ENCODE results near the gene TBC1D13.
"Not testable (repeated sequence)": the region's sequence is repeated elsewhere in the genome, so short reads cannot be mapped to it uniquely, and the experiment has no call there.

TBC1D13 gene, protein sequence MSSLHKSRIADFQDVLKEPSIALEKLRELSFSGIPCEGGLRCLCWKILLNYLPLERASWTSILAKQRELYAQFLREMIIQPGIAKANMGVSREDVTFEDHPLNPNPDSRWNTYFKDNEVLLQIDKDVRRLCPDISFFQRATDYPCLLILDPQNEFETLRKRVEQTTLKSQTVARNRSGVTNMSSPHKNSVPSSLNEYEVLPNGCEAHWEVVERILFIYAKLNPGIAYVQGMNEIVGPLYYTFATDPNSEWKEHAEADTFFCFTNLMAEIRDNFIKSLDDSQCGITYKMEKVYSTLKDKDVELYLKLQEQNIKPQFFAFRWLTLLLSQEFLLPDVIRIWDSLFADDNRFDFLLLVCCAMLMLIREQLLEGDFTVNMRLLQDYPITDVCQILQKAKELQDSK

DNA sequence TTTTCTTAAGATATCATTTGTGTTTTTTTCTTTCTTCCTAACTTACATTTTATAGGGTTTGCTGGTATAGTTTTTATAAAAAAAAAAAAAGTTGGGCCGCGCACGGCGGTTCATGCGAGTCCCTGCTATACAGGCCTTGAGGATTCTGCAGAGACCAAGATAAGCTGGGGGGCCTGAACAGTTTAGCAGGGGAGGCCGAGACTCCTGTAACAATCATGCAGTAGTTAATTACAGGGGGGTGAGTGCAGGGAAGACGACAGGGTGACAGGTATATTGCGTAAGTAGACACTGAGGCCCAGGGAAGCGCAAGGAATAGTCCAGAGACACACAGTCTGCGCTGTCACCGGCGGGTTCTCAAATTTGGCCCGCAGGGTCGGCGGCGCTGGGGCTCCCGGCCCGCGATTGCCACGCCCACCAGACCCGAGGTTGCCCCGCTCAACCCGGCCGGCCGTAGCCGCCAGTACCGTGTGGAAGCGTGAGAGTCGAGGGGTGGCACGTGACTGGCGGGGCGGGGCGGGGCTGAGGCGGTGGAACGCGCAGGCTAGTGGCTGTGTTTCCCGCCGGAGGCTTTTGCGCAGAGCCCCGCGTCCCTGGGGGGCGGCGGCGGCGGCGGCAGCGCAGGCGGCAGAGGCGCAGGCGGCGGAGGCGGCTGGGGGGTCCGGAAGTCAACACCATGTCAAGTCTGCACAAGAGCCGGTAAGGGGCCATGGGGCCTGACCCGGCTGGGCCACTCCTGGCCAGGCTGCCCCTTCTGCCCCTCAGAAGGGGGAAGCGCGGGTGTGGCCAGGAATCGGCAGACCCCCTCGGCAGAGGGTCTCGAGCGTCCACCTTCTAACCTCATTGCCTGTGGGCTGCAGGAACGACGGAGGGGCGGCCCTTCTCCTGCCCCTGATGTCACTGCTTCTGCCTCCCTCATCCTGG lies at the start of gene TBC1D13:
Gene TBC1D13, plus strand, starts transcription at position 573 of the 921 bp plus-strand sequence. Its CDS starts 101 bp downstream, at position 674.
- peak; percentile 80 to 90 for DNase-seq (ENCODE audit: low read depth in 2 of 2)

DNA sequence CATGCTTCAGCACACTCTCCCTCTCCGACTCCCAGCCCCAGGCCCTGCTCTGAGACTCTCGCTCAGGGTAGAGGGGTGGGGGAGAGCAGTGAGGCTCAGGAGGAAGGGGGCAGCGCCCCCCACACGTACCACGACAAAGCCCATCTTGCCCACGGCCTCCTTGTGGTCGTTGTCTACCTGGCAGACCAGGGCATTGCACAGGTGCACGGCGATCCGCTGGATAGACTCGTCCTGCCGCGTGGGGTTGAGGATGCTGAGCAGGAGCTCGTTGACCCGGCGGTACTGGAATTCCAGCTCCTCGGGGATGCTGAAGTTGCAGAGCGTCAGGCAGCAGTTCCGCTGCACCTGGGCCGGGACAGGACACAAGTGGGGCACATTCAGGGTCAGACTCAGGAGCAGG lies 44.7 kb upstream of the TBC1D13 start:
- DNase-seq (ENCODE audit: low read depth in 2 of 2) = no peak

DNA sequence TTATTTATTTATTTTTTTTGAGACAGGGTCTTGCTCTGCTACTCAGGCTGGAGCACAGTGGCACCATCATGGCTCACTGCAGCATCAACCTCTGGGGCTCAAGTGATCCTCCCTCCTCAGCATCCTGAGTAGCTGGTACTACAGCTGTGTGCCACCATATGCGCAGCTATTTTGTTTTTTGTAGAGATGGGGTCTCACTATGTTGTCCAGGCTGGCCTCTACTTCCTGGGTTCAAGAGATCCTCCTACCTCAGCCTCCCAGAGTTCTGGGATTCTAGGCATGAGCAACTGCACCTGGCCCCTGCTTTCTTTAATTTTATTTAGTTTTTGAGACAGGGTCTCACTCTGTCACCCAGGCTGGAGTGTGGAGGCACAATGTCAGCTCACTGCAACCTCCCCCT lies 43.6 kb upstream of the TBC1D13 start:
- DNase-seq (ENCODE audit: low read depth in 2 of 2) = no peak

DNA sequence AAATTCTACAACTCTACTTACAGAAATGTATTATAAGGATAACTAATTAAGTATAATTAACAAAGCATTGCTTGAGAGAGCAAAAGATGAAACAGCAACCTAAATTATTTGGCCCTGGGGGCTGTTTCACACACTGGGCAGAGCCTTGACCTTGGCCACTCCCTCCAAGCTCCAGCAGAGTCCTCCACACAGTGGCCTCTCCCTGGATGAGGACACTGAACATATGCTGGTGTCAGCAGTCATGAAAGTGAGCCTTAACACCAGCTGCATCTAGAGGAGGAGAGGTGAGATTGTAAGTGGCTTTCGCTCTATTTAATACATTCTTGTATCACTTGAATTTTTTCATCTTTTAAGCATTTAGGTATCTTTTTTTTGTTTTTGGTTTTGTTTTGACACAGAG lies 39.8 kb upstream of the TBC1D13 start:
- no peak for DNase-seq (ENCODE audit: low read depth in 2 of 2)

DNA sequence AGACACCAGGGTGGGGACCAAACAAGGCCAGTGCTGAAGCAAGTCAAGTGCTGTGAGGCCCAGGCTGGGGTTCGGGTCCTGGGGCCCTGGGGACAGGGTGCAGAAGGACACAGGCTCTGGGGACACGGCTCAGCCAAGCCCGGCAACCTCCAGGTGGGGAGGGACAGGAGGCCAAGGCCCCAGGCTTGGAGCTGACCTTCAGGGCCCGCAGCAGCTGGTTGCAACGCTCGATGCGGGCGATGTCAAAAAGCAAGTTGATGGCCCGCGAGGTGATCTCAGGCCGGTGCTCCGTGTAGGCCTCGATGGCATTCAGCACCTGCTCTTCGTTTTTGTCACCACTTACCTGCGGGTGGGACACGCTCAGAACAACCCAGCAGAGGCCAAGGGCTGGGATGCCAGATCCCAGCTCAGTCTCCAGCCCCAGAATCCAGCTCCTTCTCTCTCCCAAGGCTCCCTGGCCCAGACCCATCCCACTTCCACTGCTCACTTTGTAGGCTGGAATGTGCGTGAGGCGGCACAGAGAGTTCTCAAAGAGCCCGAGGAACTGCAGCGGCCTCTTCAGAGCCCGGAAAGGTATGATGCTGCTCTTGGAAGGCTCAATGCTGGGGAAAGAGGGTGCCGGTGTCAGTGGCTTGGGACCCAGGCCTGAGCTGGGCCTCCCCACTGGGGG lies 36.0 kb upstream of the TBC1D13 start:
- DNase-seq (ENCODE audit: low read depth in 2 of 2) = no peak

DNA sequence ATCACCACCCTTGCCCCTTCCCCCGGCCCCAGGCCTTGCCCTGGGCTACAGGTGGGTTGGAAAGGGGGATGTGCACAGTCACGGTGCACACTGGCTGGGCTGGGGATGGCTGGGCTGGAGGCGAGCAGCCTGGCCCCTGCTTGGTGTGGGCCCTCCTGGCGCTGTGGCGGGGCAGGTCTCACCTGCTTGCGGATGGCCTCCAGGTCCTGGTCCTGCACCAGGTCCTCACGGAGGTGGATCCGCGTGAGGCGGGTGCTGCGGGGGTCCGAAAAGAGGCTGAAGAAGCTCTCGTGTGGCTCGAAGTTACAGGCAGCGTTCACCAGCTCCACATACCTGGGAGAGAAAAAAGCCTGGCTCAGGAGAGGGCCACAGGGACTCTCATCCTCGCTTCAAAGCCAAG lies 33.4 kb upstream of the TBC1D13 start:
- no peak for DNase-seq (ENCODE audit: low read depth in 2 of 2)

DNA sequence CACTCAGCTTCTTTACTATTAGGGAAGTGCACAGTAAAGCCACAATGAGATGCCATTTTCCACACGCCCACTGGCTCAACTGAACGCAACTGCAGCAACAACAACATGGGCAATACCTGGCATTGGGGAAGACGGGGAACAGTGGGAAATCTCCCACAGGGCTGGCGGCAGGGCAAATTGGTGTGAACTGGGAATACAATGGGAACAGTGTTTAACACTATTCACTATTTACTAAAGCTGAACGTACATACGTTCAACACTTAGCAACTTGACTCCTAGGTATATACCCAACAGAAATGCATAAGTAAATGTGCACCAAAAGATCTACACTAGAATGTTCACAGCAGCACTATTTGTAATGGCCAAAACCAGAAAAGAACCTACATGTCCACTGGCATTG lies 29.5 kb upstream of the TBC1D13 start:
- no peak for DNase-seq (ENCODE audit: low read depth in 2 of 2)

DNA sequence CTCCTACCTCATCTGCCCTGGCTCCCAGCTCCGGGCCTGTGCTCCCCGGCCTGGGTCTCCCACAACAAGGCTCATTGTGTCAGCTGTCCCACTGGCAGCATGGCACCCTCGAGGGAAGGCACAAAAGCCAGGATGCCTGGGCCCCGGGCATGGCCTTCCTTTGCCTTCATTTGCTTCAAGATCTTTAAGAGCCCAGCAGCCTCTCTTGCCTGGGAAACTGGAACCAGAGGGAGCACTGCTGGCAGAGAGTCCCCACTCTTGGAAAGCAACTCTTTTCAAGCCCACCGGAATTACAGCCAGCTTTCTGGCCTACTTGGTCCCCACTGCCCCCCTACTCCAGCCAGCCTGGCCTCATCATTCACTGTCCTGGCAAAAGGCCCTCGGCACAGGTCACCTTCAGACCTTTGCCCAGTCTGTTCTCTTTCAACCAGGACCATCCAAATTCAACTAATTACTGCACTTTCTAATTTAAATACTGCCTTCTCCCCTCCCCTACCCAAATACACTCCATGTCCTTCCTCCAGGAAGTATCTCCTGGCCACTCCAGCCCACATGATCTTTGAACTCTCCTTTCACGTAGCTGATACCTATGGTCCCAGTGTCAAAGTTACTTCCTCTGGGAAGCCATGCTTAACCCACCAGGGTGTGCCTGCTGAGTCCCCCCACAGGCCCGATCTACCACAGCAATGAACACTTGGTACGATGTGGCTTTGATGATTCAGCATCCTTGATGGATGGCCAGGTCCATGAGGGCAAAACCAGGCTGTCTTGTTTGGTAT lies 24.2 kb upstream of the TBC1D13 start:
- DNase-seq (ENCODE audit: low read depth in 2 of 2) = no peak

DNA sequence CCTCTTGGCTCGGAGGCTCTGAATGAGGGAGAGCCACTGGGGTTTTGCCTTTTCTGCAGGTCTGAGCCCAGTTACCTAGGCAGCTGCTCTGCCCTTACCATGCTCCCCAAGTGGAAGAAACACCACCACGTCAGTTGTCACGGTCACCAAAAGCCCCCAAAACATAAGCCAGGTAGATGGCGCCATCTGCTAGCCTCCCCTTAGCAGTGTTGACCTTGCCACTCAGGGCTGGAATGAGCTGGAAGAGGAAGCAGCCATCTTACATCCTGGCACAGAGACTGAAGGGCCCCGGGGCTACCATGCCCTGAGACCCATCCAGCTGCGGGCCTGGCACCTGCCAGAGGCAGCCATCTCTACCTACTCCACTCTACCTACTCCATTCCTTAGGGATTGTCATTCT lies 22.7 kb upstream of the TBC1D13 start:
- DNase-seq (ENCODE audit: low read depth in 2 of 2) = no peak

DNA sequence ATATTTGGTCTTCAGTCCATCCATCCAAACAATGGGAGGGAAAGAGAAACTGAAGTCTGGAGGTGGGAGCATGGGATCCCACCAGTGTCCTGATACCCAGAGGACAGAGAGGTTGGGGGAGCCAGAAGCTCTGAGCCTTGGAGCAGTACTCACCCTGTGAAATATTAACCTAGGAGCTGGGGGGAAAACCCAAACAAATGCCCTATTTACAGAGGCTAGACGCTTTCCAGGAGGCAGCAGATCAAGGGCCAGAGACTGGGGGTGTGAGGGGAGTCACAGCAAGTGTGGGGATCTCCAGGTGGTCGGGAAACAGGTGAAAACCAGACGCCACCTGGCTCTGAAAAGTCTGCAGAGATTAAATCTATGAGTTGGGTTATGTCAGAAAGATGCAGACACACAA lies 21.6 kb upstream of the TBC1D13 start:
- no peak for DNase-seq (ENCODE audit: low read depth in 2 of 2)

DNA sequence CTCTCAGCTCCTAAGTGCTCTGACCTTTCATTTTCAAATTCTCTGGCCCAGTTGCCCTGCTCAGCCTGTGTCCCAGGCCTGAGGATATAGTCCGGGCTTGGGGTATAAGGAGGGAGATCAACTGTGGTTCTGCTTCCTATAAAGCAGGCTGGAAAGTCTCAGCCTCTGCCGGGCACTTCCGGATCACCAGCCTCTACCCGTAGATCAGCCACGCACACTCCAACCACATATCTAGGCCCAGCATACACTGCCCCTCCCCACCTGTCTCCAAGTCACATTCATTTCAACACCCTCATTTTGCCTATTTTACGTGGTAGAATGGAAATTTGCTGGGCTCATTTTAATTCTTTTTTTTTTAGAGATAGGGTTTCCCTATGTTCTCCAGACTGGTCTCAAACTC lies 18.4 kb upstream of the TBC1D13 start:
- no peak for DNase-seq (ENCODE audit: low read depth in 2 of 2)

DNA sequence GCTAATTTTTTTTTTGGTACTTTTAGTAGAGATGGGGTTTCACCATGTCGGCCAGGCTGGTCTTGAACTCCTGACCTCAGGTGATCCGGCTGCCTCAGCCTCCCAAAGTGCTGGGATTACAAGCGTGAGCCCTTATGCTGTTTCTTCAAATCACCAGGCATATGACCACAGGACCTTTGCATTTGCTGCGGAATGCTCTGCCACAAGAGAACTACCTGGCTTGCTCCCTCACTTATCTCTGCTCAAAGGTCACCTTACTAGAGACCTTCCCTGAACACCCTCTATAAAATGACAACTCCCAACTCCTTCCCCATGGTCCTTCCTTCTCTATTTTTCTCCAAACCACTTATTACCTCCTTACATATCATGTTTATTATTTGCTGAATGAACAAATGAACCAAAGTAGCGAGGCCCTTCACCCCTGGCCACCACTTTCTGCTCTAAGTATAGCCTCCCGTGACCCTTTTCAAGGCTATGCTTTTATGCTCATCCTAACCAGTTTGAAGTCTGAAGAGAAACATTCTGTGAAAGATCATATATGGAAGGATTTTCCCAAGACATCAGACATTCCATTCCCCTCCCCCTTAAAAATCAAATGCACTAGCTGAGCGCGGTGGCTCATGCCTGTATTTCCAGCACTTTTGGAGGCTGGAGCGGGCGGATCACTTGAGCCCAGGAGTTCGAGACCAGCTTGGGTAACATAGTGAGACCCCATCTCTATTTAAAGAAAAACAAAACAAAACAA lies 16.6 kb upstream of the TBC1D13 start:
- DNase-seq (ENCODE audit: low read depth in 2 of 2) = no peak

DNA sequence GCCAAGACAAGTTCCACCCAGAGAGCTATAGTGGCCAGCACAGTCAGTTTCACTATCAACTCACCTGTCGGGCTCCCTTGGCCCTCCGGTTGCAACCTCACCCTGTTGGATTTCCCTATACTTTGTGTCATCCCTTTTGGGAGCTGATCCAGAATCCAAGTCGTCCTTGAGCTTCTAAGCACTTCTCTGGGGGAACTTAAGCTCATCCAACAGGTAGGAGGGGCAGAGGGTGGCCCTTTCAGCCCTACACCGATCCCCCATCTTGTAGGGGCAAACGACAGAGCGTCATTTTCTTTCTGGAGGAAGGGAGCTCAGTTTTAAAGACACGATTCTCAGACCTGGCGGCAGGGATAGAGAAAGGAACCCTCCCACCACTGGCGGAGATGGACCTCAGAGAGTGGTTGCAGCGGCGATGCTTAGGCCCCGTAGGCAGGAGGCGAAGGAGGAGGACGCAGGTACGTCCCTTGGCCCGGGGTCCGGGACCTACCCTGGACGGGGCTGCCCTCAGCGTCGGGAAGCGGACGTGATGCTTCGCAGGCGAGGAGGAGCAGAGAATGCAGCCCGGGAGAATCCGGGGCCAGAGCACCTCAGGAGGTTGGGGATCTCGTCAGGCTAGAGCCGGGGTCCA lies 15.8 kb upstream of the TBC1D13 start:
- no peak for DNase-seq (ENCODE audit: low read depth in 2 of 2)

DNA sequence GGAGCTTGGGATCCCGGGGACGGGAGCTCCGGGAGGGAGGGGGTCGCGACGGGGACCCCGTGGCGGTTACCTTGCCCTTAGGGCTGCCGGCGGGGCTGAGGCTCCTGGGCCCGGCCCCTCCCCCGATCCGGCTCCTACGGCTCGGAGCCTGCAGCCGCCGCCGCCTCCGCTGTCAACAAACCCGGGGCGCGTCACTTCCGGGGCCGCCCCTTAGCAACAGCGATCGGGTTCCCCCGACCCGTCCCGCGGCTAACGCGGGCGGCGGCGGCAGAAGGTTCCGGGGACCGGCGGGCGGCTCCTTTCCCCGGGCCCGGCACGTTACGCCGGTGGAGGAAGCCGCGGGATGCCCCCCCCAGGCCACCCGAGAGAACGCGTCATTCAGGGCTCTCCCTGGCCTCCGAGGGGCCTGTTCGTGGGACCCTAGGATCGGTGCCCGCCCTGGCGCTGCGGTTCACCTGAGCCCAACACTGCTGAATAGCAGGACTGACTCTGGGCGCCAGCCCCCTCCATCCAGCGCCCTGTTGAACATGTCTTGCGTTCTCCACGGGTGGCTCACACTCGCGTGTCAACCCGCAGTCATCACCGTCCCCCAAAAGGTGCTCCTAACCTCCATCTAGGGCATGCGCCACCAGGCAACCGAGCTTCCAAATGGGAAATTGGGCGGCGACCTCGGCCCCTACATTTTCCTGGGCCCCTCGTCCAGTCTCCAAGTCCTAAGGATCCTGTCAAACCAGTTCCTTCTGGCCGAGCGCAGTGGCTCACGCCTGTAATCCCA lies 15.1 kb upstream of the TBC1D13 start, which contains the start of gene ZER1:
Gene ZER1, minus strand, starts transcription at position 183 of the 775 bp plus-strand sequence. CDS start 16,362 bp downstream, outside the sequence.
- DNase-seq (ENCODE audit: low read depth in 2 of 2) = peak; percentile 87 to 93

DNA sequence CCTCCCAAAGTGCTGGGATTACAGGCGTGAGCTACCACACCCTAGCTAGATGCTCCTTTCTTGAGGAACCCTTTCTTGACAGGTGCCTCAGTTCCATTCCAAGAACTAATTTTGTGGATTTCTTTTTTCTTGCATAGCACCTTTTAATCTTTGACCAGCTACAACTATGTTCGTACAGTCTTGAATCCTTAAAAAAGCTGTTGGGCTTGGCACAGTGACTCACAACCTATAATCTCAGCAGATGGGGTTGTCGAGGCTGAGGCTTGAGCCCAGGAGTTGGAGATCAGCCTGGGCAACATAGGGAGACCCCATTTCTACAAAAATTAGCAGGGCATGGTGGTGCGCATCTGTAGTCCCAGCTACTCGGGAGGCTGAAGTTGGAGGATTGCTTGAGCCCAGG lies 14.0 kb upstream of the TBC1D13 start:
- no peak for DNase-seq (ENCODE audit: low read depth in 2 of 2)

DNA sequence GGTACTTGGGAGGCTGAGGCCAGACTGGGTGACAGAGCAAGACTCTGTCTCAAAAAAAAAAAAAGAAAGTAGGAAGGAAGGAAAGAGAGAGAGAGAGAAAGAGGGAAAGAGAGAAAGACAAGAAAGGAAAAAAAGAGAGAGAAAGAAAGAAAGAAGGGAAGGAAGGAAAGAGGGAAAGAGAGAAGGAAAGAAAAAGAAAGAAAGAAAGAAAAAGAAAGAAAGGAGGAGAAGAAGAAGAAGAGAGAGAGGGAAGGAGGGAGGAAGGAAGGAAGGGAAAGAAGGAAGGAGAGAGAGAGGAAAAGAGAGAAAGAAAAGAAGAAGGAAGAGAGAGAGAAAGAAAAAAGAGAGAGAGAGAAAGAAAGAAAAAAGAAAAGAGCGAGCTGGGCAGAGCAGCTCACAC lies 12.2 kb upstream of the TBC1D13 start:
- no peak for DNase-seq (ENCODE audit: low read depth in 2 of 2)

DNA sequence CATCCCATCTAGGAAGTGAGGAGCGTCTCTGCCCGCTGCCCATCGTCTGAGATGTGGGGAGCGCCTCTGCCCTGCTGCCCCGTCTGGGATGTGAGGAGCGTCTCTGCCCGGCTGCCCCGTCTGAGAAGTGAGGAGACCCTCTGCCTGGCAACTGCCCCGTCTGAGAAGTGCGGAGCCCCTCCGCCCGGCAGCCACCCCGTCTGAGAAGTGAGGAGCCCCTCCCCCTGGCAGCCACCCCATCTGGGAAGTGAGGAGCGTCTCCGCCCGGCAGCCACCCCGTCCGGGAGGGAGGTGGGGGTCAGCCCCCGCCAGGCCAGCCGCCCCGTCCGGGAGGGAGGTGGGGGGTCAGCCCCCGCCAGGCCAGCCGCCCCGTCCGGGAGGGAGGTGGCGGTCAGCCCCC lies 7.0 kb upstream of the TBC1D13 start:
- DNase-seq (ENCODE audit: low read depth in 2 of 2) = not testable (repeated sequence)

DNA sequence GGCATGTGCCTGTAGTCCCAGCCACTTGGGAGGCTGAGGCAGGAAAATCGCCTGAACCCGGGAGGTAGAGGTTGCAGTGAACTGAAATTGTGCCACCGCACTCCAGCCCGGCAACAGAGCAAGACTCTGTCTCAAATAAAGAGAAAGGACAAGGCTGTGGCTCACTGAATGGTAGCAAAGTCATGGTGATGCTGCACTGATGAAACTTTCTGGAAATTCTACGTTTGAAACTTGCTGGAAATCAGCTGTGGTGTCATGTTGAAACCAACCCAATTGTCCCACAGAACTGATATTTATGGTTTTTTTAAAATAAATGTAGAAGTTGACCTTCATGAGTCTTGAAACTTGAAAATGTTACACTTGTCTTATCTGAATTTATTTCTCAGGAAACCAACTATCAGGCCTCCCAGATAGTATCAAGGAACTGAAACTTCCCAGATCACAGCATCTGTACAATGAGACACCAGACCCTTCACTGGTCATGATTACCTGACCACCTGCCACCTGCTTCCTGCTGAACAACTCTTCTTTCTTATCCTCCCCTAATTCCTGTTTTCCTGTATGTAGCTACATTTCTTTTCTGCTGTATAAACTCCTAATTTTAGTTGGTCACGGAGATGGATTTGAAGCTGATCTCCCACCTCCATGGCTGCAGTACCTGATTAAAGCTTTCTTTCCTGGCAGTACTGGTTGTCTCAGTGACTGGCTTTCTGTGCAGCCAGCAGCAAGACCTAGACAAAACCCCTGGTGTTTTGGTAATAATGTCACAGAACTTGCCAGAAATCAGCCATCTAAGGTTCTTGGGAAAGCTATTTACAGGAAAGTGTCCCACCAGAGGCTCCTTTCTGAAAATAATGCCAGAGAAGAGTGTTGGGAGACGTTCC lies 5.6 kb upstream of the TBC1D13 start:
- DNase-seq (ENCODE audit: low read depth in 2 of 2) = no peak

Data from activated CD4-positive, alpha-beta T cell treated with anti-CD3 and anti-CD28 coated beads for 24 hours (primary cell).